Measurements from ENCODE around the gene LRRFIP2. TPM values are rescaled to one million over a fixed set of nuclear protein-coding genes. Genes with fewer than 3 reads are reported as not detected.

Gene LRRFIP2
- total RNA-seq, 1 experiment from 2014 or later, result 40.2 TPM

DNA sequence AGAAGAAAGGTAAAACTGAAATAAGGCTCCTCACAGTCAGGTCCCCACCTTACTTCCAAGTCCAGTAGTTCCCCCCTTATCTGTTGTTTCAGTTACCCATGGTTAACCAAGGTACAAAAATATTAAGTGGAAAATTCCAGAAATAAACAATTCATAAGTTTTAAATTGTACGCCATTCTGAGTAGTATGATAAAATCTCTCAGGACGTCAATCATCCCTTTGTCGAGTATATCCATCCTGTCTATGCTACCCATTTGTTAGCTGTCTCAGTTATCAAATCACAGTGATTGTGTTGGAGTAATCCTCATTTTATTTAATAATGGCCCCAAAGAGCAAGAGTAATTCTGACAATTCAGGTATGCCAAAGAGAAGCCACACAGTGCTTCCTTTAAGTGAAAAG is 43.9 kb downstream of the LRRFIP2 start:
- no peak overlapping the region for H3K4me3 ChIP-seq (ENCODE audit: low read depth, low read length, poor library complexity, severe bottlenecking)
- intact Hi-C loops (cut with micrococcal nuclease; ENCODE audit: unreplicated experiment), result no loop called here
- ChIA-PET CTCF (no interaction called here), POLR2A (ENCODE audit: low non-redundant PET) (no interaction called here)
- no peak for TF ChIP-seq EZH2 (IDR thresholded peaks at IDR 0.05; ENCODE audit: borderline replicate concordance, low read depth, low read length, poor library complexity, severe bottlenecking)
- TF ChIP-seq, protein P1, sequence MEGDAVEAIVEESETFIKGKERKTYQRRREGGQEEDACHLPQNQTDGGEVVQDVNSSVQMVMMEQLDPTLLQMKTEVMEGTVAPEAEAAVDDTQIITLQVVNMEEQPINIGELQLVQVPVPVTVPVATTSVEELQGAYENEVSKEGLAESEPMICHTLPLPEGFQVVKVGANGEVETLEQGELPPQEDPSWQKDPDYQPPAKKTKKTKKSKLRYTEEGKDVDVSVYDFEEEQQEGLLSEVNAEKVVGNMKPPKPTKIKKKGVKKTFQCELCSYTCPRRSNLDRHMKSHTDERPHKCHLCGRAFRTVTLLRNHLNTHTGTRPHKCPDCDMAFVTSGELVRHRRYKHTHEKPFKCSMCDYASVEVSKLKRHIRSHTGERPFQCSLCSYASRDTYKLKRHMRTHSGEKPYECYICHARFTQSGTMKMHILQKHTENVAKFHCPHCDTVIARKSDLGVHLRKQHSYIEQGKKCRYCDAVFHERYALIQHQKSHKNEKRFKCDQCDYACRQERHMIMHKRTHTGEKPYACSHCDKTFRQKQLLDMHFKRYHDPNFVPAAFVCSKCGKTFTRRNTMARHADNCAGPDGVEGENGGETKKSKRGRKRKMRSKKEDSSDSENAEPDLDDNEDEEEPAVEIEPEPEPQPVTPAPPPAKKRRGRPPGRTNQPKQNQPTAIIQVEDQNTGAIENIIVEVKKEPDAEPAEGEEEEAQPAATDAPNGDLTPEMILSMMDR (conservative IDR thresholded peaks at IDR 0.05; ENCODE audit: low read depth, low read length), result no peak
- no peaks in the 10 kb centered on the region for H3K9me3 ChIP-seq (ENCODE audit: low read depth, low read length, poor library complexity, severe bottlenecking)
- BruUV-seq (replicated peaks), result no TSS peak
- peaks cover 35% of the 10 kb centered on the region for H3K4me1 ChIP-seq (ENCODE audit: insufficient read depth, low read length, poor library complexity, severe bottlenecking)
- no peaks in the 10 kb centered on the region for H3K36me3 ChIP-seq (ENCODE audit: insufficient read depth, low read length, poor library complexity, severe bottlenecking)
- H3K27ac ChIP-seq (ENCODE audit: low read depth, low read length, poor library complexity, severe bottlenecking), result no peak overlapping the region
- DNase-seq (ENCODE audit: low spot score), result no peak
- no peaks in the 10 kb centered on the region for H3K27me3 ChIP-seq (replicated peaks; ENCODE audit: insufficient read depth, low read depth, low read length, poor library complexity)

- BruUV-seq (replicated peaks), result no TSS peak
- H3K4me1 ChIP-seq (ENCODE audit: insufficient read depth, low read length, poor library complexity, severe bottlenecking), result peaks cover 35% of the 10 kb centered on the region
- H3K27ac ChIP-seq (ENCODE audit: low read depth, low read length, poor library complexity, severe bottlenecking), result no peak overlapping the region
- no peak for DNase-seq (ENCODE audit: low spot score)
- H3K9me3 ChIP-seq (ENCODE audit: low read depth, low read length, poor library complexity, severe bottlenecking), result no peaks in the 10 kb centered on the region
- no peak for TF ChIP-seq EZH2 (IDR thresholded peaks at IDR 0.05; ENCODE audit: borderline replicate concordance, low read depth, low read length, poor library complexity, severe bottlenecking)
- TF ChIP-seq, protein P1 (conservative IDR thresholded peaks at IDR 0.05; ENCODE audit: low read depth, low read length), result no peak
- ChIA-PET CTCF (no interaction called here), POLR2A (ENCODE audit: low non-redundant PET) (no interaction called here)
- no peak overlapping the region for H3K4me3 ChIP-seq (ENCODE audit: low read depth, low read length, poor library complexity, severe bottlenecking)
- H3K36me3 ChIP-seq (ENCODE audit: insufficient read depth, low read length, poor library complexity, severe bottlenecking), result no peaks in the 10 kb centered on the region
- H3K27me3 ChIP-seq (replicated peaks; ENCODE audit: insufficient read depth, low read depth, low read length, poor library complexity), result no peaks in the 10 kb centered on the region
- intact Hi-C loops (cut with micrococcal nuclease; ENCODE audit: unreplicated experiment), result no loop called here
These were observed 44.5 kb downstream of the LRRFIP2 start for GRCh38 chr3:37129871-37130270.

DNA sequence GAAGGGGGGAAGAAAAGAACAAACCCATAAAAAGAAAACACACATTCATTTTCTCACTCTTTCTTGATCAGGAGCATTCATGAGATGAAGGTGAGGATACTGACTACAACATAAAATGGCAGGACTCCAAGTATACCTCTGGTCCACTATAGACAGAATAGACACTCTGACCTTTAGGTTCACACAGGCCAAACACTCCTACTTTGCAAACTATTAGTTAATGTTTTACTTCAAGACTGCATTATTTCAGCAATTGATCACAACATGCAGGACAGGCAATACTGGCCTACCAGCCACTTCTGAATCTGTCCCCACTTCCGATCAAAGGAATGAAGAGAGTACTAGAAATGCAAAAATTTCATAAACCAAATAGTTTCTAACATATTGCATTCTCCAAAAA is 47.0 kb downstream of the LRRFIP2 start:
- Histone ChIP-seq H3K36me3 (ENCODE audit: insufficient read depth, low read length, poor library complexity, severe bottlenecking) (no peaks in the 10 kb centered on the region), H3K4me1 (ENCODE audit: insufficient read depth, low read length, poor library complexity, severe bottlenecking) (peaks cover 27% of the 10 kb centered on the region), H3K9me3 (ENCODE audit: low read depth, low read length, poor library complexity, severe bottlenecking) (no peaks in the 10 kb centered on the region), H3K4me3 (ENCODE audit: low read depth, low read length, poor library complexity, severe bottlenecking) (no peak overlapping the region), H3K27me3 (replicated peaks; ENCODE audit: insufficient read depth, low read depth, low read length, poor library complexity) (no peaks in the 10 kb centered on the region), H3K27ac (ENCODE audit: low read depth, low read length, poor library complexity, severe bottlenecking) (no peak overlapping the region)
- BruUV-seq (replicated peaks), result no TSS peak
- TF ChIP-seq, protein P1 (conservative IDR thresholded peaks at IDR 0.05; ENCODE audit: low read depth, low read length), result no peak
- no peak for TF ChIP-seq EZH2 (IDR thresholded peaks at IDR 0.05; ENCODE audit: borderline replicate concordance, low read depth, low read length, poor library complexity, severe bottlenecking)
- intact Hi-C loops (cut with micrococcal nuclease; ENCODE audit: unreplicated experiment), result no loop called here
- ChIA-PET CTCF (no interaction called here), POLR2A (ENCODE audit: low non-redundant PET) (no interaction called here)
- DNase-seq (ENCODE audit: low spot score), result no peak
